H9 (cell line): ENCODE data around the gene SKIDA1. TPM values are rescaled to one million over a fixed set of nuclear protein-coding genes. Genes with fewer than 3 reads are reported as not detected.

Experiments
- DNase-seq: peaks from one replicate; pipeline ENCODE4 v3.0.0-alpha.2; 2017
- H2AFZ ChIP-seq: one replicate; pipeline ENCODE4 v1.6.1; 2013; ENCODE audit warnings: mild to moderate bottlenecking, low read length, control low read depth, moderate library complexity
- H2AK5ac ChIP-seq: 2 replicates; pipeline ENCODE4 v1.6.1; 2013; ENCODE audit warnings: low read length, control low read depth, mixed read lengths; ENCODE audit not compliant: insufficient read length
- H2BK120ac ChIP-seq: one replicate; pipeline ENCODE4 v1.6.1; 2013; ENCODE audit warnings: low read depth, mild to moderate bottlenecking, low read length, control low read depth, inconsistent platforms; ENCODE audit not compliant: poor library complexity, severe bottlenecking
- H2BK12ac ChIP-seq: 2 replicates; pipeline ENCODE4 v1.6.1; 2013; ENCODE audit warnings: low read length, control low read depth, mixed read lengths, low read depth; ENCODE audit not compliant: insufficient read length
- H2BK15ac ChIP-seq: 2 replicates; pipeline ENCODE4 v1.6.1; 2013; ENCODE audit warnings: low read depth, low read length, control low read depth
- H2BK20ac ChIP-seq: one replicate; pipeline ENCODE4 v1.6.1; 2013; ENCODE audit warnings: low read depth, mild to moderate bottlenecking, low read length, control low read depth, inconsistent platforms; ENCODE audit not compliant: poor library complexity, severe bottlenecking
- H2BK5ac ChIP-seq: 2 replicates; pipeline ENCODE4 v1.6.1; 2013; ENCODE audit warnings: low read length, control low read depth, mixed read lengths; ENCODE audit not compliant: insufficient read length
- H3K14ac ChIP-seq: 2 replicates; pipeline ENCODE4 v1.6.1; 2013; ENCODE audit warnings: low read length, control low read depth; ENCODE audit not compliant: insufficient read depth
- H3K18ac ChIP-seq: 2 replicates; pipeline ENCODE4 v1.6.1; 2013; ENCODE audit warnings: low read depth, mild to moderate bottlenecking, mixed read lengths, low read length, control low read depth; ENCODE audit not compliant: insufficient read length
- H3K23ac ChIP-seq: 2 replicates; pipeline ENCODE4 v1.6.1; 2013; ENCODE audit warnings: low read length, control low read depth, mixed read lengths, low read depth; ENCODE audit not compliant: insufficient read length
- H3K23me2 ChIP-seq: 2 replicates; pipeline ENCODE4 v1.6.1; 2013; ENCODE audit warnings: low read depth, mild to moderate bottlenecking, mixed read lengths, low read length, control low read depth; ENCODE audit not compliant: insufficient read length, poor library complexity, severe bottlenecking
- H3K27ac ChIP-seq: 2 replicates; pipeline ENCODE4 v1.5.1; 2013; ENCODE audit warnings: low read length, control low read depth, mixed read lengths, low read depth; ENCODE audit not compliant: insufficient read length
- H3K27me3 ChIP-seq: 2 replicates; pipeline ENCODE4 v1.6.1; 2013; ENCODE audit warnings: low read length, control low read depth, inconsistent platforms; ENCODE audit not compliant: insufficient read depth
- H3K4ac ChIP-seq: 2 replicates; pipeline ENCODE4 v1.6.1; 2013; ENCODE audit warnings: low read depth, mild to moderate bottlenecking, control low read depth, inconsistent platforms, low read length, moderate library complexity
- H3K4me1 ChIP-seq: 2 replicates; pipeline ENCODE4 v1.6.1; 2013; ENCODE audit warnings: low read length, control low read depth, inconsistent platforms; ENCODE audit not compliant: insufficient read depth
- H3K4me2 ChIP-seq: 2 replicates; pipeline ENCODE4 v1.6.1; 2013; ENCODE audit warnings: low read length, control low read depth, mixed read lengths; ENCODE audit not compliant: insufficient read length, insufficient read depth
- H3K56ac ChIP-seq: 2 replicates; pipeline ENCODE4 v1.6.1; 2013; ENCODE audit warnings: low read depth, mild to moderate bottlenecking, mixed read lengths, low read length, control low read depth; ENCODE audit not compliant: insufficient read length
- H3K79me1 ChIP-seq: 2 replicates; pipeline ENCODE4 v1.6.1; 2013; ENCODE audit warnings: low read depth, mild to moderate bottlenecking, moderate library complexity, low read length, control low read depth, inconsistent platforms; ENCODE audit not compliant: insufficient read depth, poor library complexity, severe bottlenecking
- H3K79me2 ChIP-seq: 2 replicates; pipeline ENCODE4 v1.6.1; 2013; ENCODE audit warnings: low read length, control low read depth, inconsistent platforms; ENCODE audit not compliant: insufficient read depth
- H3K9ac ChIP-seq: 2 replicates; pipeline ENCODE4 v1.6.1; 2013; ENCODE audit warnings: low read length, control low read depth, mixed read lengths; ENCODE audit not compliant: insufficient read length; ENCODE audit errors: extremely low read depth
- H3K9me3 ChIP-seq: one replicate; pipeline ENCODE4 v1.6.1; 2013; ENCODE audit warnings: low read depth, low read length, inconsistent platforms; ENCODE audit not compliant: control insufficient read depth
- H3T11ph ChIP-seq: one replicate; pipeline ENCODE4 v1.6.1; 2013; ENCODE audit warnings: mild to moderate bottlenecking, low read length, control low read depth, inconsistent platforms
- H4K20me1 ChIP-seq: one replicate; pipeline ENCODE4 v1.6.1; 2013; ENCODE audit not compliant: control insufficient read depth, insufficient read length, insufficient read depth
- H4K5ac ChIP-seq: 2 replicates; pipeline ENCODE4 v1.6.1; 2013; ENCODE audit warnings: low read depth, mild to moderate bottlenecking, mixed read lengths, low read length, control low read depth; ENCODE audit not compliant: insufficient read length
- H4K8ac ChIP-seq: replicated peaks from 2 replicates; pipeline ENCODE4 v1.6.1; 2013; ENCODE audit warnings: low read length, control low read depth, mixed read lengths, low read depth; ENCODE audit not compliant: insufficient read length
- H4K91ac ChIP-seq: 2 replicates; pipeline ENCODE4 v1.6.1; 2013; ENCODE audit warnings: low read depth, mild to moderate bottlenecking, moderate library complexity, mixed read lengths, low read length, control low read depth; ENCODE audit not compliant: insufficient read length
- H3K27ac Mint-ChIP-seq, 3 experiments: 2 replicates in 2 of 3; 3 replicates in 1 of 3; pipeline ENCODE4 v1.8.0; 2020 to 2021; ENCODE audit warnings: mixed read lengths in 3 of 3, mild to moderate bottlenecking in 1 of 3, moderate library complexity in 1 of 3
- H3K27me3 Mint-ChIP-seq: 2 replicates; pipeline ENCODE4 v1.8.0; 2021; ENCODE audit warnings: low read depth, mild to moderate bottlenecking, moderate library complexity, mixed read lengths
- H3K36me3 Mint-ChIP-seq, 3 experiments: 2 replicates in 2 of 3; 3 replicates in 1 of 3; pipeline ENCODE4 v1.8.0; 2020 to 2021; ENCODE audit warnings: low read depth in 3 of 3, mixed read lengths in 3 of 3; ENCODE audit not compliant: insufficient read depth in 1 of 3
- H3K4me1 Mint-ChIP-seq, 2 experiments: 2 replicates each; pipeline ENCODE4 v1.8.0; 2020; ENCODE audit warnings: mixed read lengths in 2 of 2
- H3K4me3 Mint-ChIP-seq, 2 experiments: 2 replicates in 1 of 2; 3 replicates in 1 of 2; pipeline ENCODE4 v1.8.0; 2020 to 2021; ENCODE audit warnings: mild to moderate bottlenecking in 2 of 2, mixed read lengths in 2 of 2, moderate library complexity in 1 of 2
- H3K9me3 Mint-ChIP-seq, 2 experiments: 2 replicates in 1 of 2; 3 replicates in 1 of 2; pipeline ENCODE4 v1.8.0; 2020; ENCODE audit warnings: mild to moderate bottlenecking in 2 of 2, mixed read lengths in 2 of 2, moderate library complexity in 1 of 2
- WGBS: extraction: QIAGEN DNeasy Blood & Tissue Kit; methylation state at CpG from one replicate; pipeline ENCODE4 v1.1.7; 2013; ENCODE audit warnings: missing lambda C conversion rate, low lambda C conversion rate, mixed read lengths; ENCODE audit not compliant: insufficient read length; ENCODE audit errors: extremely low coverage; 5-methylcytosine and 5-hydroxymethylcytosine counted together
- total RNA-seq: library from RNA; stranded (reverse); gene quantifications from 2 replicates; pipeline ENCODE4 v1.2.1, GENCODE V29; 2021
- TF ChIP-seq, protein P1 (sequence below): fragments of 200-600 bp; sonication (generic); conservative IDR thresholded peaks from 3 replicates; pipeline ENCODE4 v1.8.0; 2021; ENCODE audit warnings: antibody characterized with exemption, mild to moderate bottlenecking

Gene SKIDA1
- total RNA-seq, 1 experiment from 2014 or later = 5.9 TPM

DNA sequence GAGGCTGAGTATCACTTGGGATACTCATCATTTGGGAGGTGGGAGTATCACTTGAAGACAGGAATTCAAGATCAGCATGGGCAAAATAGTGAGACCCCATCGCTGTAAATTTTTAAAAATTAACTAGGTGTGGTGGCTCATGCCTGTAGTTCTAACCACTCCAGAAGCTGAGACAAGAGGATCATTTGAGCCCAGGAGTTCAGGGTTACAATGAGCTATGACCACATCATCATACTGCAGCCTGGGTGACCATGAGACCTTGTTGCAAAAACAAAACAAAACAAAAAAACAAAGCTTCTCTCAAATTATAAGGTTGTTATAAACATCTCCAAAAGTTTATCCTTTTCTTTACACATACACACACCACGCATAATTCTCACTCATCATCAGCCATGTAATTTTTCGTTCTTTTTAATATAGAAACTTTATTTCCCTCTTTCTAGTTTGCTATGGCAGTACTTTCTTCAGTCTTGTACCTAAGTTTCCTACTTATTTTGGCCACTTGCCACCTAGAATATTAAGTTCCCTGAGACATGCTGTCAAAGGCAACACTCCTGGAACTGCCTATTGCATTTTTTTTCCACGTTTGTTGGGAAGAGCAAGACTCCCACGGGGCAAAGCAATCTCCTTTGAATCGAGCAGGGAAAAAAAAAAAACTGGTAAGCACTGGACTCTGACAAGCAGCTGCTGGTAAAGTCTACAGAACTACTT is 37.1 kb downstream of the SKIDA1 start:
- Histone ChIP-seq H2BK5ac (no peak overlapping the region), H3K4ac (no peak overlapping the region), H2BK20ac (no peak overlapping the region), H2BK120ac (no peak overlapping the region), H2AK5ac (no peak overlapping the region), H3K14ac (no peak overlapping the region), H3K4me1 (no peaks in the 10 kb centered on the region), H3K18ac (no peak overlapping the region), H2BK15ac (no peak overlapping the region), H3K27me3 (no peaks in the 10 kb centered on the region), H4K8ac (no peak overlapping the region), H3K56ac (no peak overlapping the region), H3K79me1 (no peaks in the 10 kb centered on the region), H4K5ac (no peak overlapping the region), H3K23me2 (no peaks in the 10 kb centered on the region), H4K20me1 (no peaks in the 10 kb centered on the region), H3K27ac (no peak overlapping the region), H2BK12ac (no peak overlapping the region), H2AFZ (no peak overlapping the region), H4K91ac (no peak overlapping the region), H3K4me2 (no peak overlapping the region), H3K9me3 (no peaks in the 10 kb centered on the region), H3K79me2 (no peaks in the 10 kb centered on the region), H3K9ac (no peak overlapping the region), H3K23ac (no peak overlapping the region), H3T11ph (no peak overlapping the region)
- peaks cover 18 to 24% of the 10 kb centered on the region in 2 experiments for H3K4me1 Mint-ChIP-seq
- no peak for DNase-seq
- TF ChIP-seq, protein P1, sequence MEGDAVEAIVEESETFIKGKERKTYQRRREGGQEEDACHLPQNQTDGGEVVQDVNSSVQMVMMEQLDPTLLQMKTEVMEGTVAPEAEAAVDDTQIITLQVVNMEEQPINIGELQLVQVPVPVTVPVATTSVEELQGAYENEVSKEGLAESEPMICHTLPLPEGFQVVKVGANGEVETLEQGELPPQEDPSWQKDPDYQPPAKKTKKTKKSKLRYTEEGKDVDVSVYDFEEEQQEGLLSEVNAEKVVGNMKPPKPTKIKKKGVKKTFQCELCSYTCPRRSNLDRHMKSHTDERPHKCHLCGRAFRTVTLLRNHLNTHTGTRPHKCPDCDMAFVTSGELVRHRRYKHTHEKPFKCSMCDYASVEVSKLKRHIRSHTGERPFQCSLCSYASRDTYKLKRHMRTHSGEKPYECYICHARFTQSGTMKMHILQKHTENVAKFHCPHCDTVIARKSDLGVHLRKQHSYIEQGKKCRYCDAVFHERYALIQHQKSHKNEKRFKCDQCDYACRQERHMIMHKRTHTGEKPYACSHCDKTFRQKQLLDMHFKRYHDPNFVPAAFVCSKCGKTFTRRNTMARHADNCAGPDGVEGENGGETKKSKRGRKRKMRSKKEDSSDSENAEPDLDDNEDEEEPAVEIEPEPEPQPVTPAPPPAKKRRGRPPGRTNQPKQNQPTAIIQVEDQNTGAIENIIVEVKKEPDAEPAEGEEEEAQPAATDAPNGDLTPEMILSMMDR = no peak
- H3K9me3 Mint-ChIP-seq = no peaks in the 10 kb centered on the region
- peak overlapping the region; percentile 21 to 74 (median 55); a peak in 3 of 7 replicates for H3K27ac Mint-ChIP-seq
- H3K36me3 Mint-ChIP-seq = peaks cover 0 to 6% (median 6%) of the 10 kb centered on the region in 3 experiments; a peak in 4 of 7 replicates
- 100% methylated on average over 2 of the region's 6 CpGs for WGBS
- no peak overlapping the region for H3K4me3 Mint-ChIP-seq
- H3K27me3 Mint-ChIP-seq = no peaks in the 10 kb centered on the region
